CD14-positive monocyte (primary cell): ENCODE data around the gene SAFB2. TPM values are rescaled to one million over a fixed set of nuclear protein-coding genes. Genes with fewer than 3 reads are reported as not detected.

ENCODE experiments used
- DNase-seq, 3 donors: peaks; one replicate each; pipeline ENCODE4 v3.0.0-alpha.2; 2011 to 2022
- H2AFZ ChIP-seq: 2 replicates; pipeline ENCODE4 v1.6.0; 2012; ENCODE audit warnings: mild to moderate bottlenecking, low read depth, low read length, inconsistent platforms; ENCODE audit not compliant: insufficient read depth, poor library complexity, severe bottlenecking
- H3K27ac ChIP-seq, 2 donors: 1 replicate in 1 of 2; 2 replicates in 1 of 2; pipeline ENCODE4 v1.5.1; 2012 to 2013; ENCODE audit warnings: low read length in 2 of 2, control low read depth in 1 of 2, inconsistent platforms in 1 of 2, low read depth in 1 of 2, mild to moderate bottlenecking in 1 of 2
- H3K27me3 ChIP-seq, 2 donors: one replicate each; pipeline versions ENCODE4 v1.6.0 to v1.6.1; 2011 to 2013; ENCODE audit warnings: low read length in 2 of 2; ENCODE audit not compliant: control insufficient read depth in 2 of 2, insufficient read depth in 2 of 2
- H3K36me3 ChIP-seq, 2 donors: replicated peaks in 1 of 2; 1 replicate in 1 of 2; 2 replicates in 1 of 2; pipeline versions ENCODE4 v1.5.1 to v1.6.1; 2012 to 2013; ENCODE audit warnings: low read length in 2 of 2, control low read depth in 1 of 2, inconsistent platforms in 1 of 2, mild to moderate bottlenecking in 1 of 2; ENCODE audit not compliant: insufficient read depth in 2 of 2, control insufficient read depth in 1 of 2
- H3K4me1 ChIP-seq, 2 donors: 1 replicate in 1 of 2; 2 replicates in 1 of 2; pipeline versions ENCODE4 v1.5.1 to v1.6.1; 2012 to 2013; ENCODE audit warnings: low read length in 2 of 2, control low read depth in 1 of 2, inconsistent platforms in 1 of 2, mild to moderate bottlenecking in 1 of 2, moderate library complexity in 1 of 2; ENCODE audit not compliant: insufficient read depth in 2 of 2, control insufficient read depth in 1 of 2
- H3K4me2 ChIP-seq: replicated peaks from 2 replicates; pipeline ENCODE3; 2012; ENCODE audit warnings: low read length, moderate library complexity, mild to moderate bottlenecking; ENCODE audit not compliant: poor library complexity, severe bottlenecking; ENCODE audit errors: extremely low read depth
- H3K4me3 ChIP-seq, 3 experiments: fragments of 200-600 bp in 1 of 3; sonication (generic) in 1 of 3; replicated peaks in 1 of 3; 1 replicate in 2 of 3; 2 replicates in 1 of 3; pipeline ENCODE4 v1.5.1; 2011 to 2013; ENCODE audit warnings: low read length in 3 of 3, mild to moderate bottlenecking in 3 of 3, control low read depth in 2 of 3, low read depth in 2 of 3, inconsistent platforms in 1 of 3, moderate library complexity in 1 of 3
- H3K79me2 ChIP-seq: 2 replicates; pipeline ENCODE4 v1.6.0; 2012; ENCODE audit warnings: mild to moderate bottlenecking, control low read depth, inconsistent platforms, low read length, moderate library complexity; ENCODE audit not compliant: insufficient read depth
- H3K9ac ChIP-seq: 2 replicates; pipeline ENCODE4 v1.6.0; 2017; ENCODE audit warnings: low read length, mild to moderate bottlenecking; ENCODE audit not compliant: insufficient read depth, poor library complexity, severe bottlenecking
- H3K9me3 ChIP-seq, 2 donors: replicated peaks in 1 of 2; 1 replicate in 1 of 2; 2 replicates in 1 of 2; pipeline versions ENCODE4 v1.5.1 to v1.6.1; 2012 to 2013; ENCODE audit warnings: low read length in 2 of 2, control low read depth in 1 of 2; ENCODE audit not compliant: control insufficient read depth in 1 of 2, insufficient read depth in 1 of 2
- H4K20me1 ChIP-seq: 2 replicates; pipeline ENCODE4 v1.6.0; 2012; ENCODE audit warnings: mild to moderate bottlenecking, low read length, control low read depth, moderate library complexity; ENCODE audit not compliant: insufficient read depth
- H3K27ac Mint-ChIP-seq, 7 donors: one replicate each; pipeline ENCODE4 v1.8.0; 2020; ENCODE audit warnings: mild to moderate bottlenecking in 7 of 7, mixed read lengths in 7 of 7, moderate library complexity in 6 of 7, inconsistent platforms in 2 of 7
- H3K27me3 Mint-ChIP-seq, 3 donors: one replicate each; pipeline ENCODE4 v1.8.0; 2021 to 2022; ENCODE audit warnings: low read depth in 3 of 3, mild to moderate bottlenecking in 3 of 3, mixed read lengths in 3 of 3, moderate library complexity in 3 of 3, inconsistent platforms in 1 of 3
- H3K36me3 Mint-ChIP-seq, 2 donors: one replicate each; pipeline ENCODE4 v1.8.0; 2020; ENCODE audit warnings: mixed read lengths in 2 of 2, inconsistent platforms in 1 of 2, mild to moderate bottlenecking in 1 of 2
- H3K4me1 Mint-ChIP-seq: one replicate; pipeline ENCODE4 v1.8.0; 2020; ENCODE audit warnings: mild to moderate bottlenecking, mixed read lengths
- H3K4me3 Mint-ChIP-seq, 2 donors: one replicate each; pipeline ENCODE4 v1.8.0; 2020; ENCODE audit warnings: mild to moderate bottlenecking in 2 of 2, mixed read lengths in 2 of 2, moderate library complexity in 1 of 2
- H3K9me3 Mint-ChIP-seq, 7 donors: one replicate each; pipeline ENCODE4 v1.8.0; 2020 to 2022; ENCODE audit warnings: mixed read lengths in 7 of 7, mild to moderate bottlenecking in 6 of 7, moderate library complexity in 6 of 7, inconsistent platforms in 2 of 7
- WGBS: methylation state at CpG from one replicate; pipeline ENCODE4 v1.1.5; 2013; ENCODE audit warnings: missing lambda C conversion rate; ENCODE audit not compliant: insufficient coverage; 5-methylcytosine and 5-hydroxymethylcytosine counted together
- intact Hi-C, 2 donors: fragments of 100-400 bp; cut with micrococcal nuclease; formaldehyde crosslinking; loops; one replicate each; pipeline versions ENCODE4 v1.15.0 to v1.15.1; 2023
- polyA plus RNA-seq, 3 donors: library from polyadenylated mRNA; depleted of rRNA in 1 of 3; unstranded in 2 of 3; stranded (reverse) in 1 of 3; fragments of 300-500 nt in 2 of 3; fragments of >200 nt in 1 of 3; fragmentation: Illumina TruSeq in 2 of 3; gene quantifications; 1 replicate in 2 of 3; 2 replicates in 1 of 3; pipeline ENCODE4 v1.2.3, GENCODE V29; 2012 to 2021
- TF ChIP-seq, protein P1 (sequence below): fragments of 200-600 bp; IDR thresholded peaks from one replicate; pipeline ENCODE4 v1.8.0; 2022; ENCODE audit warnings: antibody characterized with exemption, mild to moderate bottlenecking

The SAFB2 gene
- polyA plus RNA-seq, 3 donors: 7.5 to 53.4 (median 14.7) TPM

DNA sequence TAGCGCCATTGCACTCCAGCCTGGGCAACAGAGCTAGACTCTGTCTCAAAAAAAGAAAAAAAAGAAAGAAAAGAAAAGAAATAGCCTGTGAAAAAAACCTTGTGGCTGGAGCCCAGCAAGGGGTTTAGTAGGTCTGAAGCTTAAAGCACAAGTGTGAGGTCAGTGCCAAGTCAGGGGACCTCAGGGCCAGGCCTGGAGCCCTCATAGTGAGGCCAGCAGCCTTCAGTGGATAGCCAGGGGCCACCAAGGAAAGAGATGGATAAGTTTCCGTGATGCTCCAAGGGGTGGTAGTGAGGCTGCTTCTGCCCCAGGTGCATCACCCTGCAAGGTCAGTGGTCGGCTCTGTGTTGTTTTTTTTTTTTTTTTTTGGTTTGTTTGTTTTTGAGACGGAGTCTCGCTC, 67.7 kb downstream of the SAFB2 start:
- H2AFZ ChIP-seq: no peak overlapping the region
- 100% methylated on average over 2 of the region's 5 CpGs for whole genome bisulfite sequencing

DNA sequence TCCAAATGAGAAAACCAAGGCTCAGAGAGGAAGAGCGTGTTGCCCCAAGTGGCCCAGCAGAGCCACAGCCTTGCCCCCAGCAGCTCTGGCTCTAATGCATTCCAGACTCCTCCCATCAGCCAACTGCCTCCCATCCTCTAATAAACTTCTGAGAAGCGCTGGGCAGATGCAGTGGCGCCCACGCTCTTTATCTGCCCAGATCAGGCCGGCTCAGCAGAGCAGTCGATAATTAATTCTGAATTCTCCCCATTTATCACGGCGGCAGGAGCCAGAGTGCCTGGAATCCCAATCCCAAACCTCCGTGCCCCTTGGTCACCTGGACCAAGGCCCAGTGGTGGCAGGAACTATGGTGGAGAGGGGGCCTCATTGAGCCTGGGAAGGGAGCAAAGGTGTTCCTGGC, 68.7 kb downstream of the SAFB2 start:
- no peaks in the 10 kb centered on the region for H3K9me3 ChIP-seq
- H3K79me2 ChIP-seq: no peaks in the 10 kb centered on the region
- H4K20me1 ChIP-seq: no peaks in the 10 kb centered on the region
- TF ChIP-seq, protein P1, sequence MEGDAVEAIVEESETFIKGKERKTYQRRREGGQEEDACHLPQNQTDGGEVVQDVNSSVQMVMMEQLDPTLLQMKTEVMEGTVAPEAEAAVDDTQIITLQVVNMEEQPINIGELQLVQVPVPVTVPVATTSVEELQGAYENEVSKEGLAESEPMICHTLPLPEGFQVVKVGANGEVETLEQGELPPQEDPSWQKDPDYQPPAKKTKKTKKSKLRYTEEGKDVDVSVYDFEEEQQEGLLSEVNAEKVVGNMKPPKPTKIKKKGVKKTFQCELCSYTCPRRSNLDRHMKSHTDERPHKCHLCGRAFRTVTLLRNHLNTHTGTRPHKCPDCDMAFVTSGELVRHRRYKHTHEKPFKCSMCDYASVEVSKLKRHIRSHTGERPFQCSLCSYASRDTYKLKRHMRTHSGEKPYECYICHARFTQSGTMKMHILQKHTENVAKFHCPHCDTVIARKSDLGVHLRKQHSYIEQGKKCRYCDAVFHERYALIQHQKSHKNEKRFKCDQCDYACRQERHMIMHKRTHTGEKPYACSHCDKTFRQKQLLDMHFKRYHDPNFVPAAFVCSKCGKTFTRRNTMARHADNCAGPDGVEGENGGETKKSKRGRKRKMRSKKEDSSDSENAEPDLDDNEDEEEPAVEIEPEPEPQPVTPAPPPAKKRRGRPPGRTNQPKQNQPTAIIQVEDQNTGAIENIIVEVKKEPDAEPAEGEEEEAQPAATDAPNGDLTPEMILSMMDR: no peak
- intact Hi-C loops: no loop called here
- Mint-ChIP-seq H3K9me3 (peaks cover 0 to 3% (median 0%) of the 10 kb centered on the region in 7 donors), H3K27me3 (peaks cover 5 to 20% (median 8%) of the 10 kb centered on the region in 3 donors), H3K4me3 (no peak overlapping the region), H3K4me1 (peaks cover 3% of the 10 kb centered on the region), H3K27ac (no peak overlapping the region), H3K36me3 (no peaks in the 10 kb centered on the region)
- no peak overlapping the region for H3K9ac ChIP-seq
- H3K36me3 ChIP-seq: no peaks in the 10 kb centered on the region
- no peaks in the 10 kb centered on the region for H3K4me1 ChIP-seq
- no peak overlapping the region for H3K4me2 ChIP-seq
- WGBS: 96% methylated on average over 4 of the region's 9 CpGs
- H2AFZ ChIP-seq: no peak overlapping the region
- DNase-seq: no peak
- H3K27ac ChIP-seq: no peak overlapping the region
- no peak overlapping the region for H3K4me3 ChIP-seq
- H3K27me3 ChIP-seq: no peaks in the 10 kb centered on the region

More for the DNA sequence above, 67.7 kb downstream of the SAFB2 start:
- Histone ChIP-seq H4K20me1 (no peaks in the 10 kb centered on the region), H3K79me2 (no peaks in the 10 kb centered on the region), H3K4me1 (no peaks in the 10 kb centered on the region), H3K36me3 (no peaks in the 10 kb centered on the region), H3K9me3 (no peaks in the 10 kb centered on the region), H3K27me3 (no peaks in the 10 kb centered on the region), H3K27ac (no peak overlapping the region), H3K9ac (no peak overlapping the region), H3K4me3 (no peak overlapping the region), H3K4me2 (no peak overlapping the region)
- TF ChIP-seq, protein P1: no peak
- Mint-ChIP-seq H3K27ac (no peak overlapping the region), H3K27me3 (peaks cover 5 to 15% (median 8%) of the 10 kb centered on the region in 3 donors), H3K9me3 (peaks cover 0 to 3% (median 0%) of the 10 kb centered on the region in 7 donors), H3K4me1 (peaks cover 3% of the 10 kb centered on the region), H3K4me3 (no peak overlapping the region), H3K36me3 (no peaks in the 10 kb centered on the region)
- intact Hi-C loops: no loop called here
- DNase-seq: no peak
